ENCODE results near the gene PMVK.

- no peak for TF ChIP-seq POLR2AphosphoS5 (IDR thresholded peaks at IDR 0.05; ENCODE audit: low read depth, low read length)
- TF ChIP-seq POLR2A (IDR thresholded peaks at IDR 0.05; ENCODE audit: low read depth, low read length): no peak
- no peak for TF ChIP-seq TAF1 (IDR thresholded peaks at IDR 0.05; ENCODE audit: borderline replicate concordance, low read depth, low read length)
These were observed 27.1 kb upstream of the PMVK start for GRCh38 chr1:154963643-154964042.
